NCI-H82 treated with DMSO at 0.1 percent for 48 hours (cell line): Measurements from ENCODE around the gene CSNK1G2.

Experiments used
- DNase-seq: peaks from one replicate; lab custom pipeline; 2025; ENCODE audit not compliant: unreplicated experiment; lab: John Stamatoyannopoulos, UW

CSNK1G2 gene

DNA sequence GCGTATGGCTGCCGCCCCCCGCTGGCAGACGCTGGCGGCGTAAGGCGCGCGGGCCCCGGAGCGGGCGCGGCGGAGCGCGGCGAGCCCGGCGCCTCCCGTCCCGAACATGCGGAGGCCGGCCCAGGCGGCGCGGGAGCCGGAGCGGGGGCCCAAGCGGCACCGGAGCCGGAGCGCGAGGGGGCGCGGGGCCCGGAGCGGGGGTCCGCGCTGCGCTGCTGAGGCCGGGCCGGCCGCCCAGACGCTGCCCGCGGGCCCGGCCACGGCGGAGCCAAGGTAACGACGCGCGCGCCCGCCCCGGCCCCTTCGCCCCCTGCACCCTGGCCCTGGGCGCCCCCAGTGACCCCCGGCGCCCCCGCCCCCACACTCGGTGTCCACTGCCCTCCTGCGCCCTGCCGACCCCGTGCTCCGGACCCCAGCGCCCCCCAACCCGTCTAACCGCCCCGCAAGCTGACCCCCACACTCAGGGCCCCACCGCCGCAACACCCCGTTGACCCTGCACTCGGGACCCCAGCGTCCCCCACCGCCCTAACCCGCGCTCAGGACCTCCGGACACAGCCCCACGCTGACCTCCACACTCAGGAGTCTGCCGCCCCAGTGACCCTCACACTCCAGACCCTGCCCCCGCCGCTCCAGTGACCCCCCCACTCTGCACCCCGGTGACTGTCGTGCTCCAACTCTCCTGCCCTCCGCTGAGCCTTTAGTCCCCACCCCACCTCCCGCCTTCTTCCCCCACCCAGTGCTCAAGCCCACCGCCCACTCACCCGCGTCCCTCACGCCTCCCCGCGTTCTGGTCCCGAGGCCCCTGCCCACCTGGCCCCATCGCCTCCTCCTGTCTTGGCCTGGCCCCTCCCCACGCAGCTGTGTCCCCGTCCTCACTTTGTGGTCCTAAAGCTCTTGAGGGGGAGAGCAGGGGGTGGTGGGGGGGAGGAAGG is at the start of gene CSNK1G2:
Gene CSNK1G2, plus strand, starts transcription at position 27 of the 932 bp plus-strand sequence. CDS start 28,601 bp downstream, outside the sequence.
- no peak for DNase-seq

DNA sequence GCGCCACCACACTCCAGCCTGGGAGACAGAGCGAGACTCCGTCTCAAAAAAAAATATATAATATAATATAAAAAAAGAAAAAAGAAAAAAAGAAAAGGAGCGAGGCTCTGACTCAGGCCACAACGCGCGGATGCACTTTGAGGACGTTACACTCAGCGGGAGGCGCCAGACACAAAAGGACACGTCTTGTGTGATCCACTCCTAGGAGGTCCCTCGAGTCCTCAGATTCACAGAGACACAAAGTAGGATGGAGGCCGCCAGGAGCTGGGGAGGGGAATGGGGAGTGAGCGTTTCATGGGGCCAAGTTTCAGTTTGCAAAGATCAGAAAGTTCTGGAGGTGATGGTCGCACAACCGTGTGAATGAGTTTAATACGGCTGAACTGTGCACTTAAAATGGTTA is 47.2 kb upstream of the CSNK1G2 start:
- DNase-seq: no peak

GRCh38 chr19:1896508-1896907 is 44.5 kb upstream of the CSNK1G2 start:
- no peak for DNase-seq

DNA sequence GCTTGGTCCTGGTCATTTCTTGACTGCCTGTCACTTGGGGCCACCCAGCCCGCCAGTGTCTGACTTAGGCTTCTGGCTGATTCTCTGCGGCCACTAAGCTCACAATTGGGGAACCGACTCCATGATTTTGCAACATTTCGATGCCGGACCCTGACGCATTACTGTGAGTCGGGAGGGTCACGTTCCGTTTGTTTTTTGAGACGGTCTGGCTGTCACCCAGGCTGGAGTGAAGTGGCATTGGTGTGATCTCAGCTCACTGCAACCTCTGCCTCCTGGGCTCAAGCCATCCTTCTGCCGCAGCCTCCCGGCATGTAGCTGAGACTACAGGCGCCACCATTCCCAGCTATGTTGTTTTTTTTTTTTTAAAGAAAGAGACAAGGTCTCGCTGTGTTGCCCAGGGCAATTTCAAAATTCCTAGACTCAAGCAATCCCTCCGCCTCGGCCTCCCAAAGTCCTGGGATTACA is 39.0 kb upstream of the CSNK1G2 start:
- DNase-seq: no peak

DNA sequence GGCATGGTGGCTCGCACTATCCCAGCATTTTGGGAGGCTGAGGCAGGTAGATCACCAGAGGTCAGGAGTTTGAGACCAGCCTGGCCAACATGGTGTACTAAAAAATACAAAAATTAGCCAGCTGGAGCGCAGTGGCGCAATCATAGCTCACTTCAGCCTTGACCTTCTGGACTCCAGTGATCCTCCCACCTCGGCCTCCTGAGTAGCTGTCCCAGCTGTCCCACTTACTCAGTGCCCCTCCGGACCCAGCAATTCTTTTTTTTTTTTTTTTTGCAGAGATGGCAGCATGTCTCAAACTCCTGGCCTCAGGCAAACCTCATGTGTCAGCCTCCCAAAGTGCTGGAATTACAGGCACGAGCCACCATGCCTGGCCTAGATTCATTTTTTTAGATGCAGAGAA is 38.0 kb upstream of the CSNK1G2 start:
- no peak for DNase-seq

DNA sequence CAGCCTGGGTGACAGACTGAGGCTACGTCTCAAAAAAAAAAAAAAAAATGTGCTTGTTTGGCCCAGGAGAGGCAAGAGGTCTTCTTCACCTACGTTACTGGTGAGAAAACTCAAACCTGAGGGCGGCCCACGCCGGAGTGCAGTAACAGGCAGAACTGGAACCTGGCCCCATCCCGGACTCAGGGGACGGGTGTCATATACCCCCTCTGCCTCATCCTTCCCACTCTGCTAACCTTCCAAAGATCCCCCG is 36.2 kb upstream of the CSNK1G2 start:
- no peak for DNase-seq

DNA sequence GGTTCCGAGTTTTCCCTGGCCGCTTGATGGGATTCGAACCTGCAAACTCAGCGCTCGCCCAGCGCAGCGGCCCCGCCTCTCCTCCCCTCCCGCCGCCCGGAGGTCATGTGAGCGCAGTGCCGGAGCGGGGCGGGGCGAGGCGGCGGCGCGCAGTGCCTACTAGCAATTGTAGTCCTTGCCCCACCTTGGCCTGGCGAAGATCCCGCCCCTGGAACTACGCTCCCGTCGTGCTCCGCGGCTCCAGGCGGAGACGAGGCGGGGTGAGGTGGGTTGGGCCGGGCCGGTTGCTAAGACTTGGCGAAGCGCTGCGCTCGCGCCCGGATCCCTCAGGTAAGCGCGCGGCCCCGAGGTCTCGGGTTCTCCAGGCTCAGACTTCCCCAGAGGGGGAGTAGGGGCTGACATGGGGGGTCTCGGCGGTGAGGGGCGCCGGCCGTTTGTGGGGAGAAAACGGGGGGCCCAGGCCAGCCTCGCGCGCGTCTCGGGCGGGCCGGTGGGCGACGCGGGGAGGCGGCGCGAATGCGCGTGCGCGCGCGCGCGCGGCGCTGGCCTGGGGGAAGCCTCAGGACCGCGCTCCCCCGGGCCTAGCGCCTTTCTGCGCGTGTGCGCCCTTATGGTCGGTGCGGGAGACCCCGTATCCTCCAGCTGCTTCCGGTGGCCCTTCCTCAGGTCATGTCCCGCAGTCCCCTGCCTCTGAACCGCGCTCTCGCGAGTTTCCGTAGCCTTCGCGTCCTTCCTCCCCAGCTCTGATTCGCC is 35.7 kb upstream of the CSNK1G2 start, which contains the start of the genes ADAT3 and SCAMP4:
Gene ADAT3, plus strand, starts transcription at position 290 of the 753 bp plus-strand sequence. CDS start 6,649 bp downstream, outside the sequence.
Gene SCAMP4, plus strand, starts transcription at position 290 of the 753 bp plus-strand sequence. CDS start 9,621 bp downstream, outside the sequence.
- DNase-seq: peak; percentile 85

GRCh38 chr19:1905863-1906375 is 35.1 kb upstream of the CSNK1G2 start:
- no peak for DNase-seq

DNA sequence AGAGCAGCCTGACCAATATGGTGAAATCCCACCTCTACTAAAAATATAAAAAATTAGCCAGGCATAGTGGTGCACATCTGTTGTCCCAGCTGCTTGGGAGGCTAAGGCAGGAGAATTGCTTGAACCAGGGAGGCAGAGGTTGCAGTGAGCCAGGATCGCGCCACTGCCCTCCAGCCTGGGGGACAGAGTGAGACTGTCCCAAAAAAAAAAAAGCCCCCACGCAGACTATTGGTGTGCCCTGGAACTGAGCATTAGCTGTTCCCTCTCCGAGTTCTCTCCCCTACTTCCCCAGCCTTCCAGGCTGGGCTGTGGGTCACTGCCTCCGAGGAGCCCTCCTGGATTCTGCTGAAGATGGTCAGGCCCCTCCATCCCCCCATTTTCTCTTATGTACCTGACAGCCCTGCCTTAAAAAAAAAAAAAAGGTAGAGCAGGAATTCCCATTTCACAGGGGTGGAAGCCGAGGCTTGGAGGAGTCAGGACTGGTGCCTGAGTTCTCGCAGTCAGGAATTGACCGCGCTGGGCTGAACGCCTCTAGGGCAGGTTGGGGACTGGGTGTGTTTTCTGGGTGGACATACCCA is 33.9 kb upstream of the CSNK1G2 start:
- DNase-seq: no peak

DNA sequence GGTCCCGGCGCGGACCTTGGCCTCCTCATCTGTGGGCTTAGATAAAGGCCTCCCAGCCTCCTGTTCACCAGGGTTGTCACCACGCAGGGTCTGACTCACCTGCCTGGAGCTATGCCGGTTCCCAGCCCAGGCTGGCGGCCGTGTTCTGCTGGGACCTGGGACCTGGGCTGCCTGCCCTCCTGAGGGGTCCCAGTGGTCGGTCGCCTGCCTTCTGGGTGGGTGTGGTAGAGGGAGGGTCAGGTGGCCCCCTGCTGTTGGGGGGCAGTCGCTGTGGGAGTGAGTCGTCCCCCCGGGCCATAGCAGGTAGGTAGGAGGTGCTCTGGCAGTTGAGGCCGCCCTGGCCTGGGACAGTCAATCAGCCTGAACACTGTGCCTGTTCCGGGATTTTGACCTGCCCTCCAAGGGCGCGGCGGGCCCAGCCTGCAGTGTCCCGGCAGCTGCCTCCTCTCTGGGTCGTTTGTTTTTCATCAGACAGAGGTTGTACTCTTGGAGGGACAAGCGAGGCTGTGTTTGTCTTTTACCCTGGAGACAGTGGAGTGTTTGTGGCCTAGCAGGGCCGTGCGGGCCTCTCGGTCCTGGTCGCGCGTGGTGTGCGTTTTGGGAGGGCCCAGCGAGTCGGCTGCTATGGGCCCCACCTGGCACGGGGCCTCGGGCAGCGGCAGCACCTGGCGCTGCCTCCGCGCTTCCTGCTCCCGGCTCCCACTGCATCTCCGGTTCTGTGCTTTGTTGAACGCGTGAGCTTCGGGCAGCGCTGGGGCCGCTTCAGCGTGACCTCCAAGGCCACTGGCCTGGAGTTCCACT is 33.2 kb upstream of the CSNK1G2 start:
- no peak for DNase-seq

GRCh38 chr19:1908364-1908678 is 32.7 kb upstream of the CSNK1G2 start:
- no peak for DNase-seq

- no peak for DNase-seq
Measured at GRCh38 chr19:1909761-1910080, 31.3 kb upstream of the CSNK1G2 start.

GRCh38 chr19:1910177-1910576 is 30.8 kb upstream of the CSNK1G2 start:
- no peak for DNase-seq

DNA sequence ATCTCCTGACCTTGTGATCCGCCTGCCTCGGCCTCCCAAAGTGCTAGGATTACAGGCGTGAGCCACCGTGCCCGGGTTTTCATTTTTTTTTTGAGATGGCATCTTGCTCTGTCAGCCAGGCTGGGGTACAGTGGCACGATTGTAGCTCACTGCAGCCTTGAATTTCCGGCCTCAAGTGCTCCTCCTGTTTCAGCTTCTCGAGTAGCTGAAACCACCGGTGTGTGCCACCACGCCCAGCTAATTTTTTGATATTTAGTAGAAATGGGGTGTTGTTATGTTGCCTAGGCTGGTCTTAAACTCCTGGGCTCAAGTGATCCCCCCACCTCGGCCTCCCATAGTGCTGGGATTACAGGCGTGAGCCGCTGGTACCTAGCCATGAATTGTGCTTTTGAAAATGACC is 29.9 kb upstream of the CSNK1G2 start:
- DNase-seq: no peak

DNA sequence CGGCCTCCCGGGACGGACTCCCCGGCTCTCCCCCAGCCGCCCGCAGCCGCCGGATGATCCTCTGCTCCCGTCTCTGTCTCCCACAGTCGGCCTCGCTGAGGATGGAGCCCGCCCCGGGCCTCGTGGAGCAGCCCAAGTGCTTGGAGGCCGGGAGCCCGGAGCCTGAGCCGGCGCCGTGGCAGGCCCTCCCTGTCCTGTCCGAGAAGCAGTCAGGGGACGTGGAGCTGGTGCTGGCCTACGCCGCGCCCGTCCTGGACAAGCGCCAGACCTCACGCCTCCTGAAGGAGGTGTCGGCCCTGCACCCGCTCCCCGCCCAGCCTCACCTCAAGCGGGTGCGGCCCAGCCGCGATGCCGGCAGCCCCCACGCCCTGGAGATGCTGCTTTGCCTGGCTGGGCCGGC is 29.0 kb upstream of the CSNK1G2 start:
- DNase-seq: no peak

DNA sequence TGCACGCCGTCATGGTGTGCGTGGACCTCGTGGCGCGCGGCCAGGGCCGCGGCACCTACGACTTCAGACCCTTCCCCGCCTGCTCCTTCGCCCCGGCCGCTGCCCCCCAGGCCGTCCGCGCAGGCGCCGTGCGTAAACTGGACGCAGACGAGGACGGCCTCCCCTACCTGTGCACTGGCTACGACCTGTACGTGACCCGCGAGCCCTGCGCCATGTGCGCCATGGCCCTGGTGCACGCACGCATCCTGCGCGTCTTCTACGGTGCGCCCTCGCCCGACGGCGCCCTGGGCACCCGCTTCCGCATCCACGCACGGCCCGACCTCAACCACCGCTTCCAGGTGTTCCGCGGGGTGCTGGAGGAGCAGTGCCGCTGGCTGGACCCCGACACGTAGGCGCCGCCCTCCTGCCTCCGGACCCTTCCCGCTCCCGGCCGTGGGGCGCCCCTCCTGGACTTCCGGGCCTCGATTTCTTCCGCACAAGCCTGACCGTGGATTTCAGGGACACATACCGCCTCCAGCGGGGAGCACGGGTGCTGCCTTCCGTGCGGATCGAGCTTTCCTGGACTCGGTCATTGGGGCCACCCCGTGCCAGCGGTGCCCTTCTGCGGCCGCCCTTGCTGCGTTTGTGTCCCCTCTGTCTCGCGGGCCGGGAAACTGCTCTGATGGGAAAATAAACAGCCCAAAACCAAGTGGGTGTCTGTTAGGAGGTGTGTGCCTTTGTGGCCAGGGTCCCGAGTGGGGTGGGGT is 28.0 kb upstream of the CSNK1G2 start:
- DNase-seq: no peak

GRCh38 chr19:1913781-1914577 is 27.0 kb upstream of the CSNK1G2 start:
- DNase-seq: no peak

DNA sequence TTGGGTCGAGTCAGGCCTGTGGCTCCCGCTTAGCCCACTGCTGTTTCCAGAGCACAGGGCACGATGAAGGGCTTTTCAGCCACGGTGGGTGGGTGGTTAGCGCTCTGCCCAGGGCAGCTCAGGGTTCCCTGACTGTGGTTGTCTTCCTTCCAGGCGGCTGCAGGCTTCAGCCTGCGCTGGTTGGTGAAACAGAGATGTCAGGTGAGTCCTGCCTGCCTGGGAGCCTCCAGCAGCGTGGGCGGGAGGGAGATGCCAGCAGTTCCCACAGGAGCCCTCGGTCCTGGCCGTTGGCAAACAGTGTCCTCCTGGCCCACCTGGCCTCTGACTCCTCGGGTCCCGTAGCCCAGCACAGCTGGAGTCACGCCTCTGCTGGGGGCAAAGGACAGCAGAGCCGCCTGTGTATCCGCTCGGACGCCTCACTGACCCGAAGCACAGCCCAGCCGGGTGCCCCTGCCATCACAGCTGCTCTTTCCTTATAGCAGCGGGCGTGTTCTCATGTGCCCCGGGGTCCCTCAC is 26.1 kb upstream of the CSNK1G2 start:
- no peak for DNase-seq

DNA sequence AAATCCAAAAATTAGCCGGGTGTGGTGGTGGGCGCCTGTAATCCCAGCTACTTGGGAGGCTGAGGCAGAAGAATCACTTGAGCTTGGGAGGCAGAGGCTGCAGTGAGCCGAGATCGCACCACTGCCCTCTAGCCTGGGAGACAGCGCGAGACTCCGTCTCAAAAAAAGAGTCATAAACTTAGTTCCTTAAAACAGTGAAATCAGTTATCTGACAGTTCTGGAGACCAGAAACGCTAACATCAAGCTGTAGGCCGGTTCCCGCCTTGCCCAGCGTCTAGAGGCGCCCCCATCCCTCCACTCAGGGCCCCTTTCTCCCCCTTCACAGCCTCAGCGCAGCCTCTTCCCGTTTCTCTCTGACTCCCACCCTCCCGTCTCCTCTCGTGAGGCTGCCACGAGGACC is 23.8 kb upstream of the CSNK1G2 start:
- DNase-seq: no peak
